GM12872 (cell line): ENCODE data around the gene CLSTN2.

Experiments
- TF ChIP-seq, protein P1 (sequence below): IDR thresholded peaks from 3 replicates; pipeline ENCODE4 v1.5.1; 2011; ENCODE audit warnings: low read depth, mild to moderate bottlenecking, low read length, moderate library complexity; ENCODE audit not compliant: insufficient read depth

CLSTN2 gene

DNA sequence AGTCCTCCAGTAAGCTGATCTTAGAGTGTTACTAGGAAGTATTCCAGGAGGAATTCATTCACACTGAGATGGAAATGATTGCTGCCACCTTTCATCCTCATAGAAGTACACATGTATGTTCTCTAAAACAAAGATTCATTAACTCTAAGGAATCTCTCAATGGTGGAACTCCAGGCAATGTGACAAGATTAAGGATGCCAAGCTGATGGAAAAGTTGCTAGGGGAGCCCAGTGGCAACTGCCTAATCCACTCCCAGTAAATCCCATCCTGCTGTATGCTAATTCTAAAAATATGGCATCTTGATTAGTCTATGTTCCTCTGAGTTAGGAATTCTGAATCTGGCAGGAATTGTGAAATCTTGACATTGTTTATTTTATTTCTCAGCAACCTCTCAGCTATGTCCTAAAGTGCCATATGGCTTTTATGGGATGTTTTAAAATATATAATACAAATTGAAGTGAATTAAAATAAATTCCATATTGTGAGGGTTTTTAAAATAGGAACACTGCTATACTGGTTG, 532.9 kb downstream of the CLSTN2 start:
- TF ChIP-seq, protein P1, sequence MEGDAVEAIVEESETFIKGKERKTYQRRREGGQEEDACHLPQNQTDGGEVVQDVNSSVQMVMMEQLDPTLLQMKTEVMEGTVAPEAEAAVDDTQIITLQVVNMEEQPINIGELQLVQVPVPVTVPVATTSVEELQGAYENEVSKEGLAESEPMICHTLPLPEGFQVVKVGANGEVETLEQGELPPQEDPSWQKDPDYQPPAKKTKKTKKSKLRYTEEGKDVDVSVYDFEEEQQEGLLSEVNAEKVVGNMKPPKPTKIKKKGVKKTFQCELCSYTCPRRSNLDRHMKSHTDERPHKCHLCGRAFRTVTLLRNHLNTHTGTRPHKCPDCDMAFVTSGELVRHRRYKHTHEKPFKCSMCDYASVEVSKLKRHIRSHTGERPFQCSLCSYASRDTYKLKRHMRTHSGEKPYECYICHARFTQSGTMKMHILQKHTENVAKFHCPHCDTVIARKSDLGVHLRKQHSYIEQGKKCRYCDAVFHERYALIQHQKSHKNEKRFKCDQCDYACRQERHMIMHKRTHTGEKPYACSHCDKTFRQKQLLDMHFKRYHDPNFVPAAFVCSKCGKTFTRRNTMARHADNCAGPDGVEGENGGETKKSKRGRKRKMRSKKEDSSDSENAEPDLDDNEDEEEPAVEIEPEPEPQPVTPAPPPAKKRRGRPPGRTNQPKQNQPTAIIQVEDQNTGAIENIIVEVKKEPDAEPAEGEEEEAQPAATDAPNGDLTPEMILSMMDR = no peak

DNA sequence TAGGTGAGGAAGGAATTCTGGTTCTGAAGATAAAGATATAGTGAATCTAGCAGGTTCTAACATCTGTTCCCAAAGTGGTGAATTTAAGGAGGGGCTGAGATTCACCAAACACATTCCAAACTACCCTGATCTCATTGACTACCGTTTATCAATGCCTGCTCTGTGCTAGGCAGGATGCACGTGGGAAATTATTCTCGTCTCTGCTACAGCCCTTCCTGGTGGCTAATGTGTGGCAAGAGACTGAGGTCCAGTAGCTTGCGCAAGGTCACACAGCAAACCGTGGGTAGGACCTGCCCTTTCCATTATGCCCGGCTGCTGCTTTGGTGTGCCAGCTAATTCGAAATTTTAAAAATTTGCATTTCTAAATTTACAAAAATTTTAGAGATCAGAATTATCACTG, 533.4 kb downstream of the CLSTN2 start:
- TF ChIP-seq, protein P1 = no peak

DNA sequence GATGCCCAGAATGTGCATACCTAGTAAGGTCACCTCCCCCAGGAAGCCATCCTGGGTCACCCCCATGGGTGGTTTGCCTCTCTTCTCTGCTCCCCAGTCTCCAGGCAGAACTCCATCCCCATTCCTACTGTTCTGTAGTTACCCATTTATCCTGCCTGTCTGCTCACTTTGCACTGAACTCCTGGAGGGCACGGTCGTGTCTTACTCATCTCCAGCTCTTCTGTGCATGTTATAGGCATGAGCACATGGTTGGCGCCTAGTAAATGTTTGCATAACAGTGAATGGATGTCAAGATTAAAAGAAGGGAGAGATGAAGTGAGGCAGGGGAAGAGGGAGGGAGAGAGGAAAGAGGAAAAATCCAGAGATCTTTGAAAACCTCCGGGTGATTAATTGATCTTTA, 534.5 kb downstream of the CLSTN2 start:
- TF ChIP-seq, protein P1 = no peak

DNA sequence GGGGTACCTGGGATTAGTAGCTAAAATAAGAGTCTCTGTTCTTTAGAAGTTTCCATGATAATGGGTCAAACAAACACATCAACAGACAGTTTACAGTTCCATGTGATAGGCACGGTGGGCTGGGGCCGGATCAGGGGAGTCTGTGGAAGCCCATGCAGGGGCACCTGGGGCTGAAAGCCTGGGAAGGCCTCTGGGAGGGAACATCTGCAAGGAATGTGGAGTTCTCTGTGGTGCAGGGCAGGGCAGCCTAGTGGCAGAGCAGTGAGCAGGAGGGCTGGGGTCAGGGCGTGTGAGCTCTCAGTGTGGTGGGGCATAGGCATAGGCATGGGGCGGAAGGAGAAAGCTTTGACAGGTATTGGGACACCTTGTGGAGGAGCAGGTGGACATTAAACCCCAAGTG, 535.2 kb downstream of the CLSTN2 start:
- TF ChIP-seq, protein P1 = no peak

DNA sequence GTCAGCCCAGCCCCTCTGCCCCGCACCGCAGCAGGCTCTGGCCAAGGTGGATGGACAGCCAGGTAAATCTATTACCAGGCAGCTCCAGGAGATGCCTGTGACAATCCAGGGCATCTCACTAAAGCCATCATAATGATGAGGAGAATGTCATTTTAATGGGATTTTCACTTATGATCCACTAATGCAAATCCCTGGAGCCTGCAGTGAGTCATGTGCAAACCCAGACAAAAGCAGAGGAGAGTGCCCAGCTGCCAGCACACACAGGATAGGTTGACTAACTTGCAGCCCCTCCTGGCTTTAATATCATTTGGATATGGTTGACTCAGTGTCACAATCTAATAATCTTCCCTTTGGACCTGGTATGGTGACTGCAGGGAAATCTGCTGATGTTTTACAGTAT, 536.0 kb downstream of the CLSTN2 start:
- TF ChIP-seq, protein P1 = no peak

DNA sequence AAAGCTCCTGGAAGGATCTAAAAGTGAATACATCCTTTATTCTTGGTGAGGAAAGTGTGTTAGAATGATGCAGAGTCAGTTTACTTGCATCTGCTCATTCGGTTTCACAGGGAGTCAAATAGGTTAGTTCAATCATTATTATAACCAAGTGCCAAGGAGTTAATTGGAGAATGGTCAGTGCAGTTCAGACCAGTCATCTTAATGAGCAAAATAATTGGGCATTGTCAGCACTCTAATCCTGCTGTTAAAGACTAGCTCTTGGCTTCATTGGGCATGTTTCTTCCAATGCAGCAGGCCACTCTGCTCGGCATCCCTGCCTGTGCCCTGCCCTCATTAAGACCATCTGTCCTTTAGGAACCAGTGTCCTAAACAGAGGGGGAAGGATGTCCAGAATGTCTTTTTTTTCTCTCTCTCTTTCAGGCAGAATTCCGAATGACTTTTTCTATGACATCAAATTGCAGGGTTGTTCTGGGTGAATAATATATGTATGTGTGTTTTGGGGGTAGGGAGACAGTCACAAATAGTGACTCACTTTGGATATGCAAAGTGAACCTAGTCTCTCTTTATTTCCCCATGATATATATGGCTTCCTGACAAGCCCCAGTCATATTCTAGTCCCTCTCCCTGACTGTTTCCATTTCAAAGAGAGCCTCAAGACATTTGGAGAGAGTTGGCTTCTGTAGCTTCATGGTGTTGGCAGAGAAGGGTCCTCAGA, 537.5 kb downstream of the CLSTN2 start:
- TF ChIP-seq, protein P1 = no peak

DNA sequence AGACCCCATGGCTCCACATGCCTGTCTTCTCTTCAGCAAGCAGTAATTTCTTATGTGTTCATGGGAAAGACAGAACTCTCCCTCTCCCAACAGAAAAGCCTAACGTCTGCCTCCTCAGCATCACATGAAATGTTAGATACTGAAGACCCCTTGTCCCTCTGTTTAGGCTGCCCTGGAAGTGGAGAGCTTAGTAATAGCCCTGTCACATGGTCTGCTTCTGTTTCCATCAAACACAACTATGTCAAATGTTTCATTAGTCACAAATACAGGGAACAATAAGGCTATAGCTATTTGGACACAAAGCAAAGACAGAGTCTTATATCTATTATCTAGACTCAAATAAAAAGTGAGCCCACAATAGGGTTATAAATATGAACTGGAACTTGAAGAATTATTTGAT, 552.6 kb downstream of the CLSTN2 start:
- TF ChIP-seq, protein P1 = no peak
